Measurements from ENCODE around the gene PRPF8. TPM values are rescaled to one million over a fixed set of nuclear protein-coding genes. Genes with fewer than 3 reads are reported as not detected.

The PRPF8 gene
- total and polyA plus RNA-seq, 2 of the 8 experiments (the other 6 are each of a cell fraction or from before 2014, with no cell fraction given): 329 to 337 TPM

DNA sequence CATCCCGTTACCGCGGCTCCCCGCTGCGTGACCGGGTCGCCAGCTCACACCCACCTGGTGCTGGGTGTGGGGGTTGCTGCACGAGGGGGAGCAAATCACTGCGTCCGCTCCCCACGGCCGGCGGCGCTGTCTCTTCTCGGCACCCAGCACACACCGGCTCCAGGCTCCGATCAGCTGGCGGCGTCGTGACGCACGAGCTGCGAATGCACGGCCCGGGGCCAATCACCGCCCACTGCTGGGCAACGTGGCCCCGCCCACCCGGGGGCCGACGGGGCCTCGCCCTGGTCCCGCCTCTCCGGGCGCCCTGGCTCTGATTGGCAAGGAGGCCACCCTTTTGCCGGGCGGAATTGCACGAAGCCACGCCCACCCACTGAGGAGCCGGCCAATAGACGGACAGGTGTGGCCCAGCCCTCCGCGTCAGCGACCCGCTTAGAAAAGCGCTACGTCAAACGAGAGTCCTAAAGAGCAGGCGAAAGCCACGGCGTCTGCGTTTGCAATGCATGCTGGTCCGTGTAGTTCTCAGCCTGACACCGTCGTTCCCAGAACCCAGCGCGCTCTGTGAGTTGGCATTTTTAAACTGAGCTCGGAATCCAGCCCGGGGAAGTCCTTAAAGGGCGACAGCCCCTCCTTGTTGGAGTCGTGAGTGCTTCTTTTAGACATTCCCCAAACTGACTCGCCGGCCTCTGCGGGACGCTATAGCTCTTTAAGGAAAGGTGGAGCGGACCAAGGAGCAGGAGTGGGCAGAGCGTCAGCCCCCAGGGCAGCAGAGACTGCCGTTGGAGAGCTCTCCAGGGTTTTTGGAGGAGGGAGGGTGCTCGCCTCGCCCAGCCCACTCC lies 31.6 kb upstream of the PRPF8 start (continued):
- no peak for TF ChIP-seq CBX5 (IDR thresholded peaks at IDR 0.05; ENCODE audit: low read depth, low read length)
- TF ChIP-seq, protein P1, sequence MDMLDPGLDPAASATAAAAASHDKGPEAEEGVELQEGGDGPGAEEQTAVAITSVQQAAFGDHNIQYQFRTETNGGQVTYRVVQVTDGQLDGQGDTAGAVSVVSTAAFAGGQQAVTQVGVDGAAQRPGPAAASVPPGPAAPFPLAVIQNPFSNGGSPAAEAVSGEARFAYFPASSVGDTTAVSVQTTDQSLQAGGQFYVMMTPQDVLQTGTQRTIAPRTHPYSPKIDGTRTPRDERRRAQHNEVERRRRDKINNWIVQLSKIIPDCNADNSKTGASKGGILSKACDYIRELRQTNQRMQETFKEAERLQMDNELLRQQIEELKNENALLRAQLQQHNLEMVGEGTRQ (IDR thresholded peaks at IDR 0.05; ENCODE audit: low read length): peak; percentile 65
- no peak for TF ChIP-seq CEBPB (IDR thresholded peaks at IDR 0.05; ENCODE audit: low read depth, low read length)
- no peak for TF ChIP-seq SAP30 (IDR thresholded peaks at IDR 0.05; ENCODE audit: insufficient read depth, insufficient replicate concordance, low read length)
- no peak for TF ChIP-seq JUND (IDR thresholded peaks at IDR 0.05; ENCODE audit: low read length)
- TF ChIP-seq POLR2AphosphoS5 (IDR thresholded peaks at IDR 0.05; ENCODE audit: low read depth, low read length): peak; percentile 87
- TF ChIP-seq ZNF274 (IDR thresholded peaks at IDR 0.05; ENCODE audit: borderline replicate concordance, extremely low read depth, low read length): no peak
- TF ChIP-seq KDM1A (IDR thresholded peaks at IDR 0.05; ENCODE audit: borderline replicate concordance, low read length): no peak
- no peak for TF ChIP-seq RFX5 (IDR thresholded peaks at IDR 0.05; ENCODE audit: borderline replicate concordance, low read depth, low read length)
- TF ChIP-seq SIX5 (IDR thresholded peaks at IDR 0.05; ENCODE audit: low read depth, low read length): peak; percentile 69
- TF ChIP-seq KDM5A (IDR thresholded peaks at IDR 0.05; ENCODE audit: low read length): no peak
- TF ChIP-seq CTBP2 (IDR thresholded peaks at IDR 0.05; ENCODE audit: borderline replicate concordance, insufficient read depth, insufficient read length, low read length): peak; percentile 15
- no peak for TF ChIP-seq POU5F1 (IDR thresholded peaks at IDR 0.05; ENCODE audit: low read depth, low read length)
- peak; percentile 89 for TF ChIP-seq CHD2 (IDR thresholded peaks at IDR 0.05; ENCODE audit: low read length)
- peak; percentile 47; the same call in 1 of the 2 replicates for TF ChIP-seq TEAD4 (IDR thresholded peaks at IDR 0.05; ENCODE audit: low read depth, low read length)
- TF ChIP-seq BACH1 (IDR thresholded peaks at IDR 0.05; ENCODE audit: low read length): peak; percentile 99
- no peak for TF ChIP-seq EP300 (IDR thresholded peaks at IDR 0.05; ENCODE audit: borderline replicate concordance in 1 of 2, low read depth in 2 of 2, low read length in 2 of 2)
- peak; percentile 95 for TF ChIP-seq SP4 (IDR thresholded peaks at IDR 0.05; ENCODE audit: low read length)
- no peak for TF ChIP-seq NANOG (IDR thresholded peaks at IDR 0.05; ENCODE audit: insufficient read depth, low read depth, low read length, poor library complexity, severe bottlenecking)
- TF ChIP-seq SIRT6 (IDR thresholded peaks at IDR 0.05; ENCODE audit: low read length): no peak
- no peak for TF ChIP-seq EGR1 (IDR thresholded peaks at IDR 0.05; ENCODE audit: borderline replicate concordance, low read depth, low read length)
- TF ChIP-seq, protein P2, sequence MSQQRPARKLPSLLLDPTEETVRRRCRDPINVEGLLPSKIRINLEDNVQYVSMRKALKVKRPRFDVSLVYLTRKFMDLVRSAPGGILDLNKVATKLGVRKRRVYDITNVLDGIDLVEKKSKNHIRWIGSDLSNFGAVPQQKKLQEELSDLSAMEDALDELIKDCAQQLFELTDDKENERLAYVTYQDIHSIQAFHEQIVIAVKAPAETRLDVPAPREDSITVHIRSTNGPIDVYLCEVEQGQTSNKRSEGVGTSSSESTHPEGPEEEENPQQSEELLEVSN (IDR thresholded peaks at IDR 0.05): no peak
- no peak for TF ChIP-seq RBBP5 (IDR thresholded peaks at IDR 0.05; ENCODE audit: borderline replicate concordance, low read depth, low read length)
